Endothelial cell of umbilical vein (primary cell): ENCODE measurements around the gene ZRANB2. TPM values are rescaled to one million over a fixed set of nuclear protein-coding genes. Genes with fewer than 3 reads are reported as not detected.

Source experiments
- BruUV-seq: library from RNA; stranded (reverse); fragments of 400-500 nt; replicated peaks from 2 replicates; lab custom pipeline; 2021; lab: Mats Ljungman, UMichigan
- CTCF ChIA-PET: fragments of 300-600, 350-600 bp; sonication (Branson Sonifier 250); formaldehyde crosslinking; loops from one replicate; lab custom pipeline; 2021; ENCODE audit warnings: antibody characterized with exemption, inconsistent platforms; lab: Charles Lee
- POLR2A ChIA-PET: fragments of 300-600, 350-600 bp; sonication (Branson Sonifier 250); formaldehyde crosslinking; loops from one replicate; lab custom pipeline; 2021; ENCODE audit warnings: antibody characterized with exemption, inconsistent platforms; lab: Charles Lee
- DNase-seq: peaks from one replicate; pipeline ENCODE4 v3.0.0-alpha.2; 2011; ENCODE audit warnings: low read depth, low spot score
- FAIRE-seq: peaks from 2 replicates; lab custom pipeline; 2011; peaks lifted over from hg19 to GRCh38; lab: Jason Lieb, UNC
- H2AFZ ChIP-seq: 2 replicates; pipeline ENCODE4 v1.6.0; 2012; ENCODE audit warnings: low read depth, low read length, control low read depth, inconsistent platforms
- H3K27ac ChIP-seq: 2 replicates; pipeline ENCODE4 v1.5.1; 2011; ENCODE audit warnings: low read depth, mild to moderate bottlenecking, control low read depth, low read length, moderate library complexity; ENCODE audit not compliant: insufficient read depth
- H3K27me3 ChIP-seq, 2 experiments: 2 replicates each; pipeline versions ENCODE4 v1.6.0 to v1.6.1; 2011; ENCODE audit warnings: low read length in 2 of 2, mixed read lengths in 1 of 2; ENCODE audit not compliant: control insufficient read depth in 2 of 2, insufficient read depth in 2 of 2
- H3K36me3 ChIP-seq, 2 experiments: 2 replicates in 1 of 2; 3 replicates in 1 of 2; pipeline ENCODE4 v1.5.1; 2011; ENCODE audit warnings: low read length in 2 of 2, mild to moderate bottlenecking in 1 of 2, moderate library complexity in 1 of 2; ENCODE audit not compliant: control insufficient read depth in 2 of 2, insufficient read depth in 2 of 2; ENCODE audit errors: extremely low read depth in 1 of 2
- H3K4me1 ChIP-seq: 3 replicates; pipeline ENCODE4 v1.5.1; 2011; ENCODE audit warnings: mild to moderate bottlenecking, low read length; ENCODE audit not compliant: control insufficient read depth, insufficient read depth; ENCODE audit errors: extremely low read depth
- H3K4me2 ChIP-seq: 2 replicates; pipeline ENCODE4 v1.6.1; 2011; ENCODE audit warnings: low read length, control low read depth, mixed read lengths; ENCODE audit not compliant: insufficient read depth
- H3K4me3 ChIP-seq, 3 experiments: fragments of 200-600 bp in 1 of 3; sonication (generic), shearing (Covaris generic) in 1 of 3; replicated peaks in 1 of 3; 2 replicates each; pipeline ENCODE4 v1.5.1; 2011 to 2016; ENCODE audit warnings: control low read depth in 3 of 3, low read length in 3 of 3, mild to moderate bottlenecking in 2 of 3, inconsistent platforms in 1 of 3, low read depth in 1 of 3, moderate library complexity in 1 of 3; ENCODE audit not compliant: insufficient read depth in 1 of 3
- H3K79me2 ChIP-seq: 2 replicates; pipeline ENCODE4 v1.6.0; 2012; ENCODE audit warnings: low read length, inconsistent platforms; ENCODE audit not compliant: control insufficient read depth, insufficient read depth
- H3K9ac ChIP-seq: replicated peaks from 2 replicates; pipeline ENCODE3; 2011; ENCODE audit warnings: low read length, control low read depth; ENCODE audit not compliant: insufficient read depth; ENCODE audit errors: extremely low read depth
- H3K9me1 ChIP-seq: replicated peaks from 3 replicates; pipeline ENCODE4 v1.6.0; 2011; ENCODE audit warnings: mild to moderate bottlenecking, low read length; ENCODE audit not compliant: control insufficient read depth, insufficient read depth; ENCODE audit errors: extremely low read depth
- H3K9me3 ChIP-seq: replicated peaks from 2 replicates; pipeline ENCODE4 v1.5.1; 2012; ENCODE audit warnings: low read length, inconsistent platforms; ENCODE audit not compliant: control insufficient read depth, insufficient read depth
- H4K20me1 ChIP-seq: replicated peaks from 2 replicates; pipeline ENCODE3; 2011; ENCODE audit warnings: mild to moderate bottlenecking, low read length; ENCODE audit not compliant: control insufficient read depth, insufficient read depth; ENCODE audit errors: extremely low read depth
- EZH2 ChIP-seq: IDR thresholded peaks from 2 replicates; pipeline ENCODE4 v1.6.1; 2012; ENCODE audit warnings: borderline replicate concordance, low read depth, mild to moderate bottlenecking, moderate library complexity, low read length, inconsistent platforms; ENCODE audit not compliant: severe bottlenecking
- FOS ChIP-seq: IDR thresholded peaks from 2 replicates; pipeline ENCODE4 v1.6.1; 2011; ENCODE audit warnings: mild to moderate bottlenecking, low read length, moderate library complexity, borderline replicate concordance; ENCODE audit not compliant: insufficient read depth
- GATA2 ChIP-seq: IDR thresholded peaks from 2 replicates; pipeline ENCODE4 v1.7.0; 2011; ENCODE audit warnings: low read depth, mild to moderate bottlenecking, moderate library complexity, mixed read lengths, low read length; ENCODE audit not compliant: insufficient read length, insufficient read depth
- JUN ChIP-seq: IDR thresholded peaks from 2 replicates; pipeline ENCODE4 v1.6.1; 2011; ENCODE audit warnings: borderline replicate concordance, low read depth; ENCODE audit not compliant: insufficient read length, insufficient read depth
- MYC ChIP-seq: IDR thresholded peaks from one replicate; pipeline ENCODE4 v1.6.1; 2011; ENCODE audit warnings: mild to moderate bottlenecking, low read depth, low read length
- POLR2A ChIP-seq: IDR thresholded peaks from 2 replicates; pipeline ENCODE4 v1.6.1; 2012; ENCODE audit warnings: low read depth, mild to moderate bottlenecking, control low read depth, low read length
- POLR2AphosphoS5 ChIP-seq: IDR thresholded peaks from 2 replicates; pipeline ENCODE4 v1.6.1; 2012; ENCODE audit warnings: low read depth, mild to moderate bottlenecking, control low read depth, low read length, moderate library complexity; ENCODE audit not compliant: insufficient read depth
- dilution Hi-C: fragments of 300-500 bp; cut with MboI; formaldehyde crosslinking; loops from one replicate; pipeline ENCODE4 v1.15.0; 2019; ENCODE audit warnings: low sequenced_read_pairs; ENCODE audit not compliant: extremely low pct_ligation_motif_present
- intact Hi-C: fragments of 100-400 bp; cut with micrococcal nuclease; formaldehyde crosslinking; loops from one replicate; pipeline ENCODE4 v1.10.0; 2022
- polyA plus RNA-seq, 4 experiments: library from polyadenylated mRNA; depleted of rRNA in 3 of 4; stranded (reverse) in 3 of 4; unstranded in 1 of 4; fragments of >200 nt; gene quantifications; 2 replicates each; pipeline versions ENCODE4 v1.2.1 to v1.2.3, GENCODE V29; 2011 to 2012; ENCODE audit warnings: missing spikeins in 1 of 4
- total RNA-seq: library from RNA; stranded (reverse); gene quantifications from 2 replicates; pipeline ENCODE4 v1.2.3, GENCODE V29; 2021
- TF ChIP-seq, protein P1 (sequence below): IDR thresholded peaks from 2 replicates; pipeline ENCODE4 v1.6.1; 2011; ENCODE audit not compliant: insufficient read depth, insufficient read length
- TF ChIP-seq, protein P2 (sequence below), 2 donors: IDR thresholded peaks; 1 replicate in 1 of 2; 2 replicates in 1 of 2; pipeline ENCODE4 v1.5.1; 2011; ENCODE audit warnings: low read length in 2 of 2, mild to moderate bottlenecking in 2 of 2, moderate library complexity in 2 of 2, control low read depth in 1 of 2, inconsistent platforms in 1 of 2, low read depth in 1 of 2; ENCODE audit not compliant: insufficient read depth in 1 of 2; ENCODE audit errors: extremely low read depth in 1 of 2

The ZRANB2 gene
- total and polyA plus RNA-seq, 2 donors (not counting 3 experiments of a cell fraction or from before 2014, with no cell fraction given), result 23.6 to 84.1 TPM

DNA sequence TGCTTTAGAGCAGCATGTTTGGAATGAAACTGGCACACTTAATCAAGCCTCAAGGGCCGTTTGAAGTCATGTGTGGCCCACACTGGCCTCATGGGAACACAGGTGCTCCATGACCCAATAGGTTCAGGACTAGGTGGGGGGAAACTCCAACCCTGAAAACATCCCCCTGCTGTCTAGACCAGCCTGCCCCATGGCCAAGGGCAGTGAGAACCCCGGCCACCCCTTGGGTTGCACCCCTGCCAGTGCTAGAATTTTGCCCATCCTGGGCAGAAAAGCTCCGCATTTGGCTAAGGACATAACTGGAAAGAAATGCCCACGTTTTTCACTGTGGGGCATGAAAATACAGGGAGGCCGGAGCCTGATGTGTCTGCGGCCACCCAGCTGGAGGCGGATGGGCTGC is 27.1 kb downstream of the ZRANB2 start:
- no peak for TF ChIP-seq POLR2A
- TF ChIP-seq, protein P1, sequence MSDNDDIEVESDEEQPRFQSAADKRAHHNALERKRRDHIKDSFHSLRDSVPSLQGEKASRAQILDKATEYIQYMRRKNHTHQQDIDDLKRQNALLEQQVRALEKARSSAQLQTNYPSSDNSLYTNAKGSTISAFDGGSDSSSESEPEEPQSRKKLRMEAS, result no peak
- no peak for TF ChIP-seq FOS
- TF ChIP-seq, protein P2, sequence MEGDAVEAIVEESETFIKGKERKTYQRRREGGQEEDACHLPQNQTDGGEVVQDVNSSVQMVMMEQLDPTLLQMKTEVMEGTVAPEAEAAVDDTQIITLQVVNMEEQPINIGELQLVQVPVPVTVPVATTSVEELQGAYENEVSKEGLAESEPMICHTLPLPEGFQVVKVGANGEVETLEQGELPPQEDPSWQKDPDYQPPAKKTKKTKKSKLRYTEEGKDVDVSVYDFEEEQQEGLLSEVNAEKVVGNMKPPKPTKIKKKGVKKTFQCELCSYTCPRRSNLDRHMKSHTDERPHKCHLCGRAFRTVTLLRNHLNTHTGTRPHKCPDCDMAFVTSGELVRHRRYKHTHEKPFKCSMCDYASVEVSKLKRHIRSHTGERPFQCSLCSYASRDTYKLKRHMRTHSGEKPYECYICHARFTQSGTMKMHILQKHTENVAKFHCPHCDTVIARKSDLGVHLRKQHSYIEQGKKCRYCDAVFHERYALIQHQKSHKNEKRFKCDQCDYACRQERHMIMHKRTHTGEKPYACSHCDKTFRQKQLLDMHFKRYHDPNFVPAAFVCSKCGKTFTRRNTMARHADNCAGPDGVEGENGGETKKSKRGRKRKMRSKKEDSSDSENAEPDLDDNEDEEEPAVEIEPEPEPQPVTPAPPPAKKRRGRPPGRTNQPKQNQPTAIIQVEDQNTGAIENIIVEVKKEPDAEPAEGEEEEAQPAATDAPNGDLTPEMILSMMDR (IDR thresholded peaks at IDR 0.05; ENCODE audit: extremely low read depth in 1 of 2, insufficient read depth in 1 of 2, low read depth in 1 of 2, low read length in 2 of 2), result no peak
- no peak for TF ChIP-seq GATA2
- TF ChIP-seq JUN, result no peak
- TF ChIP-seq MYC, result no peak
- no peak for TF ChIP-seq POLR2AphosphoS5
- TF ChIP-seq EZH2, result no peak
- H3K27me3 ChIP-seq, result peaks cover 12 to 21% of the 10 kb centered on the region in 2 experiments
- no peaks in the 10 kb centered on the region for H3K79me2 ChIP-seq
- H3K4me1 ChIP-seq, result no peaks in the 10 kb centered on the region
- H3K9ac ChIP-seq, result no peak overlapping the region
- no peaks in the 10 kb centered on the region for H3K9me3 ChIP-seq
- ChIA-PET CTCF (no interaction called here), POLR2A (no interaction called here)
- H3K36me3 ChIP-seq, result no peaks in the 10 kb centered on the region
- H3K4me2 ChIP-seq, result no peak overlapping the region
- BruUV-seq, result no TSS peak
- no peak overlapping the region for H3K4me3 ChIP-seq
- H4K20me1 ChIP-seq, result no peaks in the 10 kb centered on the region
- H2AFZ ChIP-seq, result no peak overlapping the region
- dilution Hi-C loops (no loop called here), intact Hi-C loops (no loop called here)
- FAIRE-seq (no peak), DNase-seq (no peak)
- H3K9me1 ChIP-seq, result no peaks in the 10 kb centered on the region
- no peak overlapping the region for H3K27ac ChIP-seq
